ENCODE data around the gene JAG1.

Gene JAG1

GRCh38 chr20:10636326-10636818 is 37.4 kb downstream of the JAG1 start:
- H2BK120ac ChIP-seq (ENCODE audit: low read depth, low read length) = no peak overlapping the region
- H3K79me1 ChIP-seq (ENCODE audit: low read length) = no peaks in the 10 kb centered on the region
- DNase-seq = no peak
- H3K23ac ChIP-seq (ENCODE audit: low read length) = no peak overlapping the region
- no peak overlapping the region for H3K4me2 ChIP-seq (ENCODE audit: low read length)
- H3K27ac ChIP-seq (ENCODE audit: low read depth, low read length) = no peak overlapping the region
- no peak overlapping the region for H4K8ac ChIP-seq (ENCODE audit: low read depth, low read length)
- H2BK5ac ChIP-seq (ENCODE audit: low read length) = no peak overlapping the region
- WGBS (ENCODE audit: extremely low coverage, insufficient coverage, low lambda C conversion rate) = no CpG with 5 or more reads among the region's 5 CpGs
- no peak overlapping the region for H3K9ac ChIP-seq (ENCODE audit: low read length)
- H3K79me2 ChIP-seq (ENCODE audit: control insufficient read depth, insufficient read depth, low read length) = no peaks in the 10 kb centered on the region
- no peak overlapping the region for H2BK15ac ChIP-seq (replicated peaks; ENCODE audit: low read depth)
- H3K4me3 ChIP-seq (ENCODE audit: low read length) = no peak overlapping the region
- H2AK5ac ChIP-seq (ENCODE audit: low read length) = no peak overlapping the region
- H3K27me3 ChIP-seq (ENCODE audit: insufficient read depth, low read length, poor library complexity) = no peaks in the 10 kb centered on the region
- H3K18ac ChIP-seq (ENCODE audit: low read length) = no peak overlapping the region
- no peak overlapping the region for H3K4ac ChIP-seq (ENCODE audit: low read depth, low read length)
- H4K5ac ChIP-seq (ENCODE audit: low read length) = no peak overlapping the region
- no peak overlapping the region for H3K56ac ChIP-seq (ENCODE audit: low read length)
- H3K36me3 ChIP-seq (ENCODE audit: control insufficient read depth, insufficient read depth, low read length) = no peaks in the 10 kb centered on the region
- peaks cover 13% of the 10 kb centered on the region for H3K4me1 ChIP-seq (ENCODE audit: control insufficient read depth, low read depth, low read length)

GRCh38 chr20:10635476-10636208 is 38.2 kb downstream of the JAG1 start:
- Histone ChIP-seq H3K79me2 (ENCODE audit: control insufficient read depth, insufficient read depth, low read length) (no peaks in the 10 kb centered on the region), H2BK120ac (ENCODE audit: low read depth, low read length) (no peak overlapping the region), H3K4me1 (ENCODE audit: control insufficient read depth, low read depth, low read length) (peaks cover 13% of the 10 kb centered on the region), H3K4ac (ENCODE audit: low read depth, low read length) (no peak overlapping the region), H3K4me3 (ENCODE audit: low read length) (no peak overlapping the region), H3K9ac (ENCODE audit: low read length) (no peak overlapping the region), H2BK15ac (replicated peaks; ENCODE audit: low read depth) (no peak overlapping the region), H3K56ac (ENCODE audit: low read length) (no peak overlapping the region), H3K27me3 (ENCODE audit: insufficient read depth, low read length, poor library complexity) (no peaks in the 10 kb centered on the region), H2AK5ac (ENCODE audit: low read length) (no peak overlapping the region), H4K5ac (ENCODE audit: low read length) (no peak overlapping the region), H3K27ac (ENCODE audit: low read depth, low read length) (no peak overlapping the region), H3K18ac (ENCODE audit: low read length) (no peak overlapping the region), H3K4me2 (ENCODE audit: low read length) (no peak overlapping the region), H3K36me3 (ENCODE audit: control insufficient read depth, insufficient read depth, low read length) (no peaks in the 10 kb centered on the region), H2BK5ac (ENCODE audit: low read length) (no peak overlapping the region), H4K8ac (ENCODE audit: low read depth, low read length) (no peak overlapping the region), H3K23ac (ENCODE audit: low read length) (no peak overlapping the region), H3K79me1 (ENCODE audit: low read length) (no peaks in the 10 kb centered on the region)
- no peak for DNase-seq
- no CpG with 5 or more reads among the region's 5 CpGs for WGBS (ENCODE audit: extremely low coverage, insufficient coverage, low lambda C conversion rate)

GRCh38 chr20:10634683-10635411 is 39.0 kb downstream of the JAG1 start:
- Histone ChIP-seq H4K5ac (ENCODE audit: low read length) (no peak overlapping the region), H3K27ac (ENCODE audit: low read depth, low read length) (no peak overlapping the region), H3K23ac (ENCODE audit: low read length) (no peak overlapping the region), H3K4ac (ENCODE audit: low read depth, low read length) (no peak overlapping the region), H3K9ac (ENCODE audit: low read length) (no peak overlapping the region), H3K27me3 (ENCODE audit: insufficient read depth, low read length, poor library complexity) (no peaks in the 10 kb centered on the region), H2BK15ac (replicated peaks; ENCODE audit: low read depth) (no peak overlapping the region), H3K4me1 (ENCODE audit: control insufficient read depth, low read depth, low read length) (peaks cover 10% of the 10 kb centered on the region), H2BK120ac (ENCODE audit: low read depth, low read length) (no peak overlapping the region), H3K36me3 (ENCODE audit: control insufficient read depth, insufficient read depth, low read length) (no peaks in the 10 kb centered on the region), H3K4me3 (ENCODE audit: low read length) (no peak overlapping the region), H4K8ac (ENCODE audit: low read depth, low read length) (no peak overlapping the region), H3K79me2 (ENCODE audit: control insufficient read depth, insufficient read depth, low read length) (no peaks in the 10 kb centered on the region), H3K79me1 (ENCODE audit: low read length) (no peaks in the 10 kb centered on the region), H2AK5ac (ENCODE audit: low read length) (no peak overlapping the region), H3K18ac (ENCODE audit: low read length) (no peak overlapping the region), H3K4me2 (ENCODE audit: low read length) (no peak overlapping the region), H3K56ac (ENCODE audit: low read length) (no peak overlapping the region), H2BK5ac (ENCODE audit: low read length) (no peak overlapping the region)
- WGBS (ENCODE audit: extremely low coverage, insufficient coverage, low lambda C conversion rate) = no CpG with 5 or more reads among the region's 11 CpGs
- no peak for DNase-seq

DNA sequence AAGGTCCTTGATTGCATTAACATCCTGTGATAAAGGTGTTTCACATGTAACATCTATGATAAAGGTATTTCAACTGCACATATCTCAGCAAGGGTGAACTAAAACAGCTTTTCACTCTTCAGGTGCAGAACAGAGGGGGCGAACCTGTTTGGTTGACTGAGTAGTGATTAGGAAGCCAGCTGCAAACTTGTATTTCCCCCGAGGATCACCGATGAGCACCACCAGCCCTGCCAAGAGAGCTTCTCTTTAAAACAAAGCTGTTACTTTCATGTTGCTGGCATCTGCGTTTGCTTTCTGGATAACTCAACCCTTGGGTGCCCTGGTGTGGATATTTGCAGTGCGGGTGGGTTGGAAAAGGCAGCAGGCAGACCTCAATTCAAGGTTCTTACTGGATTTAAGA is 39.6 kb downstream of the JAG1 start:
- no peak overlapping the region for H3K27ac ChIP-seq (ENCODE audit: low read depth, low read length)
- H2AK5ac ChIP-seq (ENCODE audit: low read length) = no peak overlapping the region
- WGBS (ENCODE audit: extremely low coverage, insufficient coverage, low lambda C conversion rate) = no CpG with 5 or more reads among the region's 5 CpGs
- no peak overlapping the region for H3K18ac ChIP-seq (ENCODE audit: low read length)
- no peak overlapping the region for H2BK120ac ChIP-seq (ENCODE audit: low read depth, low read length)
- H3K4ac ChIP-seq (ENCODE audit: low read depth, low read length) = no peak overlapping the region
- H3K27me3 ChIP-seq (ENCODE audit: insufficient read depth, low read length, poor library complexity) = no peaks in the 10 kb centered on the region
- H3K9ac ChIP-seq (ENCODE audit: low read length) = no peak overlapping the region
- no peak overlapping the region for H2BK5ac ChIP-seq (ENCODE audit: low read length)
- H3K4me1 ChIP-seq (ENCODE audit: control insufficient read depth, low read depth, low read length) = peaks cover 8% of the 10 kb centered on the region
- no peak overlapping the region for H3K4me3 ChIP-seq (ENCODE audit: low read length)
- no peak overlapping the region for H3K56ac ChIP-seq (ENCODE audit: low read length)
- no peaks in the 10 kb centered on the region for H3K79me1 ChIP-seq (ENCODE audit: low read length)
- no peak overlapping the region for H3K23ac ChIP-seq (ENCODE audit: low read length)
- H4K8ac ChIP-seq (ENCODE audit: low read depth, low read length) = no peak overlapping the region
- no peak overlapping the region for H4K5ac ChIP-seq (ENCODE audit: low read length)
- no peaks in the 10 kb centered on the region for H3K36me3 ChIP-seq (ENCODE audit: control insufficient read depth, insufficient read depth, low read length)
- no peak overlapping the region for H2BK15ac ChIP-seq (replicated peaks; ENCODE audit: low read depth)
- H3K4me2 ChIP-seq (ENCODE audit: low read length) = no peak overlapping the region
- DNase-seq = no peak
- no peaks in the 10 kb centered on the region for H3K79me2 ChIP-seq (ENCODE audit: control insufficient read depth, insufficient read depth, low read length)

- Histone ChIP-seq H3K18ac (ENCODE audit: low read length) (no peak overlapping the region), H3K79me1 (ENCODE audit: low read length) (no peaks in the 10 kb centered on the region), H2BK15ac (replicated peaks; ENCODE audit: low read depth) (no peak overlapping the region), H4K8ac (ENCODE audit: low read depth, low read length) (no peak overlapping the region), H3K56ac (ENCODE audit: low read length) (no peak overlapping the region), H3K79me2 (ENCODE audit: control insufficient read depth, insufficient read depth, low read length) (no peaks in the 10 kb centered on the region), H2AK5ac (ENCODE audit: low read length) (no peak overlapping the region), H3K36me3 (ENCODE audit: control insufficient read depth, insufficient read depth, low read length) (no peaks in the 10 kb centered on the region), H3K9ac (ENCODE audit: low read length) (no peak overlapping the region), H3K4me1 (ENCODE audit: control insufficient read depth, low read depth, low read length) (peaks cover 8% of the 10 kb centered on the region), H3K4me2 (ENCODE audit: low read length) (no peak overlapping the region), H3K27ac (ENCODE audit: low read depth, low read length) (no peak overlapping the region), H3K27me3 (ENCODE audit: insufficient read depth, low read length, poor library complexity) (no peaks in the 10 kb centered on the region), H2BK5ac (ENCODE audit: low read length) (no peak overlapping the region), H3K4ac (ENCODE audit: low read depth, low read length) (no peak overlapping the region), H3K23ac (ENCODE audit: low read length) (no peak overlapping the region), H2BK120ac (ENCODE audit: low read depth, low read length) (no peak overlapping the region), H3K4me3 (ENCODE audit: low read length) (no peak overlapping the region), H4K5ac (ENCODE audit: low read length) (no peak overlapping the region)
- no CpG with 5 or more reads among the region's 5 CpGs for WGBS (ENCODE audit: extremely low coverage, insufficient coverage, low lambda C conversion rate)
- DNase-seq = no peak
These were observed 40.1 kb downstream of the JAG1 start for GRCh38 chr20:10633718-10634117.
